Measurements from ENCODE around the gene TGIF1. TPM values are rescaled to one million over a fixed set of nuclear protein-coding genes. Genes with fewer than 3 reads are reported as not detected.

The TGIF1 gene
- total and polyA plus RNA-seq, 9 of the 15 experiments (the other 6 are each of a cell fraction or from before 2014, with no cell fraction given) = 16.1 to 77.7 (median 44.6) TPM

DNA sequence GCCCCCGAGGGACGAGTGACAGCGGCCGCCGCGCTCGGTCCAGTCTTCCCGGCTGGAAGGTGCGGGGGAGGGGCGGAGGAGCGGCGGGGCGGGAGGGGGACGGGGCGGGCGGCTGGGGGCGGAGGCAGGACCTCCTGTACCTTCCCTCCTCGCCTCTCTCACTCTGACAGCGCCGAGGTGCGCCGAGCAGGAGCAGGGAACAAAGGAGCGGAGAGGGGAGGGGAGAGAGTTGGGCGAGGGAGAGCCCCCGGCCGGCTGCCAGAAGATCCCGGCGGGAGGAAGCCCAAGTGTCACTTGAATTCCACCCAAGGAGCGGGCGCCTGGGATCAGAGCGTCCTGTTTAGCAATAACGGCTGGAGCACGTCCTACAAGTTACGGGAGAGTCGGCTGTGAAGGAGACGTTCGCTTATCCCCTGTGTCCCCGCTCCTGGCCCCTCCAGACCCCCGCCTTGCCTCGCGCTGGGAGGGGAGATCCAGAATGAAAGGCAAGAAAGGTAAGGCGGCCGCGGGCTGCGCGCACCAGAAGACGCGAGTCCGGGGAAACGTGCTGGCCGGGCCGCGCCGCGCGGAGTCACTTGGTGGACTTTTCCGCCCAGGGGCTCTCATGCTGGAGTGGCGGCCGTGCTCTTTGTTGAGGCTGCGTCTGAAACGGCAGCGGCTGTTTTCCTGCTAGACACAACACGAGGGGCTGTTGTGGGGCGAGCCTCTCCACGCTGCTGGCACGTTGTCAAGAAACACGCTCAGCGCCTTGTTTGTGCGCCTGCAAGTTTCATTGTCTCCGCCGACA lies at the start of gene TGIF1 (continued):
- TF ChIP-seq MYC (IDR thresholded peaks at IDR 0.05; ENCODE audit: low read depth, low read length) (no peak), MYC (CRISPR knock-in tag; IDR thresholded peaks at IDR 0.05; ENCODE audit: borderline replicate concordance, low read depth) (peak; percentile 95), TCF7L2 (IDR thresholded peaks at IDR 0.05; ENCODE audit: low read depth, low read length) (no peak), BACH1 (tag; IDR thresholded peaks at IDR 0.05) (no peak), ZNF586 (CRISPR knock-in tag; conservative IDR thresholded peaks at IDR 0.05) (no peak), MAFG (tag; conservative IDR thresholded peaks at IDR 0.05) (no peak), NR2C2 (CRISPR knock-in tag; IDR thresholded peaks at IDR 0.05) (0 out of 2 replicates have a peak, but pooled peaks have one; percentile 47), NR2C2 (tag; IDR thresholded peaks at IDR 0.05) (no peak)
- TF ChIP-seq, protein P1, sequence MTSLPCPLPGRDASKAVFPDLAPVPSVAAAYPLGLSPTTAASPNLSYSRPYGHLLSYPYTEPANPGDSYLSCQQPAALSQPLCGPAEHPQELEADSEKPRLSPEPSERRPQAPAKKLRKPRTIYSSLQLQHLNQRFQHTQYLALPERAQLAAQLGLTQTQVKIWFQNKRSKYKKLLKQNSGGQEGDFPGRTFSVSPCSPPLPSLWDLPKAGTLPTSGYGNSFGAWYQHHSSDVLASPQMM (CRISPR knock-in tag; IDR thresholded peaks at IDR 0.05) = no peak
- TF ChIP-seq, protein P2, sequence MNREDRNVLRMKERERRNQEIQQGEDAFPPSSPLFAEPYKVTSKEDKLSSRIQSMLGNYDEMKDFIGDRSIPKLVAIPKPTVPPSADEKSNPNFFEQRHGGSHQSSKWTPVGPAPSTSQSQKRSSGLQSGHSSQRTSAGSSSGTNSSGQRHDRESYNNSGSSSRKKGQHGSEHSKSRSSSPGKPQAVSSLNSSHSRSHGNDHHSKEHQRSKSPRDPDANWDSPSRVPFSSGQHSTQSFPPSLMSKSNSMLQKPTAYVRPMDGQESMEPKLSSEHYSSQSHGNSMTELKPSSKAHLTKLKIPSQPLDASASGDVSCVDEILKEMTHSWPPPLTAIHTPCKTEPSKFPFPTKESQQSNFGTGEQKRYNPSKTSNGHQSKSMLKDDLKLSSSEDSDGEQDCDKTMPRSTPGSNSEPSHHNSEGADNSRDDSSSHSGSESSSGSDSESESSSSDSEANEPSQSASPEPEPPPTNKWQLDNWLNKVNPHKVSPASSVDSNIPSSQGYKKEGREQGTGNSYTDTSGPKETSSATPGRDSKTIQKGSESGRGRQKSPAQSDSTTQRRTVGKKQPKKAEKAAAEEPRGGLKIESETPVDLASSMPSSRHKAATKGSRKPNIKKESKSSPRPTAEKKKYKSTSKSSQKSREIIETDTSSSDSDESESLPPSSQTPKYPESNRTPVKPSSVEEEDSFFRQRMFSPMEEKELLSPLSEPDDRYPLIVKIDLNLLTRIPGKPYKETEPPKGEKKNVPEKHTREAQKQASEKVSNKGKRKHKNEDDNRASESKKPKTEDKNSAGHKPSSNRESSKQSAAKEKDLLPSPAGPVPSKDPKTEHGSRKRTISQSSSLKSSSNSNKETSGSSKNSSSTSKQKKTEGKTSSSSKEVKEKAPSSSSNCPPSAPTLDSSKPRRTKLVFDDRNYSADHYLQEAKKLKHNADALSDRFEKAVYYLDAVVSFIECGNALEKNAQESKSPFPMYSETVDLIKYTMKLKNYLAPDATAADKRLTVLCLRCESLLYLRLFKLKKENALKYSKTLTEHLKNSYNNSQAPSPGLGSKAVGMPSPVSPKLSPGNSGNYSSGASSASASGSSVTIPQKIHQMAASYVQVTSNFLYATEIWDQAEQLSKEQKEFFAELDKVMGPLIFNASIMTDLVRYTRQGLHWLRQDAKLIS (CRISPR knock-in tag; IDR thresholded peaks at IDR 0.05) = peak; percentile 19; the same call in 1 of the 2 replicates
- TF ChIP-seq, protein P3, sequence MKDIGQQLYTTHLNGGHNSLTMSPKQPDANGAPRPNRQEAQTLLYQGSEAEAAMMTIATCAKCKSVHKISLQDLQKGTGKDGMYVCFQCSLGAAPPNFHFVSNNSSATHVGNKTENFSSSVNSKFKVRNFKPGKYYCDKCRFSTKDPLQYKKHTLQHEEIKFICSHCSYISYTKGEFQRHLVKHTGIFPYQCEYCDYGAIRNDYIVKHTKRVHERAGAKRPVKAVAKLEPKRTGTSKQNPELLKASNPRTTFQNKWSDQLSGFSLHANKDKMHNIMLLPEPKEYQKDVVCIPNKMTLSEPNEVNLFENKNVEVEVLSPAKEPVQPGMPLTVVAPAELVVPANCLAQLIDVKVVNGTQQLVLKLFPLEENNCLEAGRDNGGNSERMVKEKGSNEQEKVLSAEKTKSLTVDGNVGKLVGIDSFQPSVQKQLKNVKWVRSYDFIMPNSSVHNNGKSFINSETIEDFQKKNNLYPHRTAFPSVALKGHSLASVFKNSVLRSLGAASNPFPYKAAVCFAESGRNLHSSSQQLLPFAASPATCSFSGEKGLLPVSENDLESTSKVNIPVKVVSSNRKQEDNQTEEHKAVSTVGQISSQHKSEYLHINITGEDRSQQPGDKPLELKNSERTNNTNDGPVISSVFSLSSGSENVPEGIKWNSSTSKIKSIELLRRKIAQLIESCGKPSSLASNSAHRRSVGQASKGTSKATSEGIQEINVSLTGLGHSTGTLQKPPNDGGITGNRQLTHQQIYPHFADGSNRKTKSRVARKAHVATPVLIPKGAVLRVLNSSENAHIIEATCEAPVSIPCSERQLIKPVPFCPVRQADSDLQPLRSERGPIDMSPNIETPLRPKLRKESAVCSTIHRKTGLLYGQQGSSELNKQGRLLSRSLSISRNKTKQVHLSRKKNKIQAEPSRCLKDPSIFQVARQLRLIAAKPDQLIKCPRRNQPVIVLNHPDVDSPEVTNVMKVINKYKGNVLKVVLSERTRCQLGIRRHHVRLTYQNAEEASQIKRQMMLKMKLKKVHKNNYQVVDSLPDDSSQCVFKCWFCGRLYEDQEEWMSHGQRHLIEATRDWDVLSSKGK (CRISPR knock-in tag; IDR thresholded peaks at IDR 0.05) = no peak

Data from K562 (cell line).